ENCODE results near the gene NRROS. TPM values are rescaled to one million over a fixed set of nuclear protein-coding genes. Genes with fewer than 3 reads are reported as not detected.
"Not testable (repeated sequence)": the region's sequence is repeated elsewhere in the genome, so short reads cannot be mapped to it uniquely, and the experiment has no call there.

NRROS gene
- total and polyA plus RNA-seq, 2 donors from 2014 or later: 2.0 to 11.6 TPM

GRCh38 chr3:196634829-196635228, 4.7 kb upstream of the NRROS start:
- no peak for DNase-seq
- H3K36me3 ChIP-seq (ENCODE audit: control insufficient read depth in 2 of 3, insufficient read depth in 3 of 3, low read length in 3 of 3): no peaks in the 10 kb centered on the region
- no peaks in the 10 kb centered on the region for H3K9me3 ChIP-seq (ENCODE audit: control insufficient read depth in 2 of 3, insufficient read depth in 1 of 3, low read length in 3 of 3)
- H3K9ac ChIP-seq (ENCODE audit: low read length in 3 of 3): no peak overlapping the region
- TF ChIP-seq CTCF (IDR thresholded peaks at IDR 0.05; ENCODE audit: borderline replicate concordance, extremely low read depth, insufficient read depth): no peak
- intact Hi-C loops (cut with DNase I): no loop called here
- no peak overlapping the region for H3K27ac ChIP-seq (ENCODE audit: low read depth in 2 of 2, low read length in 2 of 2)
- H3K4me3 ChIP-seq (ENCODE audit: low read length in 3 of 3): no peak overlapping the region
- peaks cover 0 to 11% (median 0%) of the 10 kb centered on the region in 3 donors for H3K4me1 ChIP-seq (ENCODE audit: control insufficient read depth in 2 of 3, insufficient read depth in 2 of 3, low read depth in 1 of 3, low read length in 3 of 3)
- no peak for FAIRE-seq
- no peaks in the 10 kb centered on the region for H3K27me3 ChIP-seq (ENCODE audit: control insufficient read depth, insufficient read depth, low read length)

- no peaks in the 10 kb centered on the region for H3K9me3 ChIP-seq (ENCODE audit: control insufficient read depth in 2 of 3, insufficient read depth in 1 of 3, low read length in 3 of 3)
- H3K27ac ChIP-seq (ENCODE audit: low read depth in 2 of 2, low read length in 2 of 2): no peak overlapping the region
- no peak overlapping the region for H3K4me3 ChIP-seq (ENCODE audit: low read length in 3 of 3)
- intact Hi-C loops (cut with DNase I): no loop called here
- no peak overlapping the region for H3K9ac ChIP-seq (ENCODE audit: low read length in 3 of 3)
- FAIRE-seq (no peak), DNase-seq (peak in 1 of 5 donors; percentile 36)
- TF ChIP-seq CTCF (IDR thresholded peaks at IDR 0.05; ENCODE audit: borderline replicate concordance, extremely low read depth, insufficient read depth): no peak
- H3K36me3 ChIP-seq (ENCODE audit: control insufficient read depth in 2 of 3, insufficient read depth in 3 of 3, low read length in 3 of 3): no peaks in the 10 kb centered on the region
- H3K4me1 ChIP-seq (ENCODE audit: control insufficient read depth in 2 of 3, insufficient read depth in 2 of 3, low read depth in 1 of 3, low read length in 3 of 3): peaks cover 0 to 10% (median 0%) of the 10 kb centered on the region in 3 donors
- H3K27me3 ChIP-seq (ENCODE audit: control insufficient read depth, insufficient read depth, low read length): no peaks in the 10 kb centered on the region
These were observed 2.8 kb upstream of the NRROS start for GRCh38 chr3:196636369-196637349.

GRCh38 chr3:196637941-196638340, 1.6 kb upstream of the NRROS start:
- H3K9ac ChIP-seq (ENCODE audit: low read length in 3 of 3); H3K4me3 ChIP-seq (ENCODE audit: low read length in 3 of 3); intact Hi-C loops (cut with DNase I); H3K36me3 ChIP-seq (ENCODE audit: control insufficient read depth in 2 of 3, insufficient read depth in 3 of 3, low read length in 3 of 3); H3K9me3 ChIP-seq (ENCODE audit: control insufficient read depth in 2 of 3, insufficient read depth in 1 of 3, low read length in 3 of 3); H3K27me3 ChIP-seq (ENCODE audit: control insufficient read depth, insufficient read depth, low read length); H3K4me1 ChIP-seq (ENCODE audit: control insufficient read depth in 2 of 3, insufficient read depth in 2 of 3, low read depth in 1 of 3, low read length in 3 of 3); FAIRE-seq; H3K27ac ChIP-seq (ENCODE audit: low read depth in 2 of 2, low read length in 2 of 2): not testable (repeated sequence)
- peak in 1 of 5 donors; percentile 12 for DNase-seq

GRCh38 chr3:196638861-196639482, 522 bp upstream of the NRROS start:
- intact Hi-C loops (cut with DNase I): no loop called here
- Histone ChIP-seq H3K9ac (ENCODE audit: low read length in 3 of 3) (no peak overlapping the region), H3K27me3 (ENCODE audit: control insufficient read depth, insufficient read depth, low read length) (no peaks in the 10 kb centered on the region), H3K36me3 (ENCODE audit: control insufficient read depth in 2 of 3, insufficient read depth in 3 of 3, low read length in 3 of 3) (no peaks in the 10 kb centered on the region), H3K4me1 (ENCODE audit: control insufficient read depth in 2 of 3, insufficient read depth in 2 of 3, low read depth in 1 of 3, low read length in 3 of 3) (peaks cover 0 to 9% (median 0%) of the 10 kb centered on the region in 3 donors), H3K9me3 (ENCODE audit: control insufficient read depth in 2 of 3, insufficient read depth in 1 of 3, low read length in 3 of 3) (no peaks in the 10 kb centered on the region), H3K27ac (ENCODE audit: low read depth in 2 of 2, low read length in 2 of 2) (peak overlapping the region in 1 of 2 donors; percentile 45), H3K4me3 (ENCODE audit: low read length in 3 of 3) (peak overlapping the region in 1 of 3 donors; percentile 56)
- DNase-seq: no peak
- TF ChIP-seq CTCF (IDR thresholded peaks at IDR 0.05; ENCODE audit: borderline replicate concordance, extremely low read depth, insufficient read depth): no peak
- no peak for FAIRE-seq

Measured in kidney (tissue), 14 donors.